HepG2 (cell line): Measurements from ENCODE around the gene NTM.

Experiments used
- RFX5 ChIP-seq: IDR thresholded peaks from 2 replicates; pipeline ENCODE4 v1.6.1; 2011; ENCODE audit warnings: low read depth, low read length, improper control_type of control experiment
- TIGD3 ChIP-seq: sonication (generic); formaldehyde crosslinking; IDR thresholded peaks from 2 replicates; pipeline ENCODE4 v1.5.1; 2020; ENCODE audit warnings: mild to moderate bottlenecking, missing genetic modification reagents, borderline replicate concordance
- ZNF274 ChIP-seq: sonication (generic); formaldehyde crosslinking; IDR thresholded peaks from 2 replicates; pipeline ENCODE4 v1.5.1; 2020; ENCODE audit warnings: mild to moderate bottlenecking, missing genetic modification reagents

- no peak for TF ChIP-seq RFX5
- no peak for TF ChIP-seq TIGD3 (CRISPR knock-in tag)
- no peak for TF ChIP-seq ZNF274
These were observed 878.8 kb downstream of the NTM start for GRCh38 chr11:132249256-132249655.
